ENCODE data around the gene TBX18.

Gene TBX18

GRCh38 chr6:84770521-84770920 lies 6.1 kb upstream of the TBX18 start:
- no peak for TF ChIP-seq FOXM1 (IDR thresholded peaks at IDR 0.05; ENCODE audit: borderline replicate concordance, low read depth)
- TF ChIP-seq USF1 (IDR thresholded peaks at IDR 0.05), result no peak
- TF ChIP-seq CREB1 (IDR thresholded peaks at IDR 0.05; ENCODE audit: low read depth), result no peak
- TF ChIP-seq MAX (IDR thresholded peaks at IDR 0.05), result no peak
- no peak for TF ChIP-seq EP300 (IDR thresholded peaks at IDR 0.05; ENCODE audit: borderline replicate concordance)
- TF ChIP-seq REST (IDR thresholded peaks at IDR 0.05; ENCODE audit: low read depth), result no peak
- TF ChIP-seq CEBPB (IDR thresholded peaks at IDR 0.05), result no peak
- TF ChIP-seq EGR1 (IDR thresholded peaks at IDR 0.05), result no peak
- TF ChIP-seq TCF12 (IDR thresholded peaks at IDR 0.05; ENCODE audit: low read depth), result no peak
- TF ChIP-seq NFIC (IDR thresholded peaks at IDR 0.05), result no peak
- no peak for TF ChIP-seq TEAD4 (IDR thresholded peaks at IDR 0.05)
- no peak for TF ChIP-seq YY1 (IDR thresholded peaks at IDR 0.05; ENCODE audit: low read depth)
- no peak for TF ChIP-seq RAD21 (IDR thresholded peaks at IDR 0.05; ENCODE audit: low read depth)
- TF ChIP-seq ZBTB7A (IDR thresholded peaks at IDR 0.05; ENCODE audit: low read depth), result no peak
- no peak for TF ChIP-seq TAF1 (IDR thresholded peaks at IDR 0.05; ENCODE audit: low read depth)

- no peak for TF ChIP-seq REST (IDR thresholded peaks at IDR 0.05; ENCODE audit: low read depth)
- no peak for TF ChIP-seq EGR1 (IDR thresholded peaks at IDR 0.05)
- TF ChIP-seq MAX (IDR thresholded peaks at IDR 0.05), result no peak
- TF ChIP-seq TEAD4 (IDR thresholded peaks at IDR 0.05), result no peak
- no peak for TF ChIP-seq TAF1 (IDR thresholded peaks at IDR 0.05; ENCODE audit: low read depth)
- no peak for TF ChIP-seq RAD21 (IDR thresholded peaks at IDR 0.05; ENCODE audit: low read depth)
- TF ChIP-seq ZBTB7A (IDR thresholded peaks at IDR 0.05; ENCODE audit: low read depth), result no peak
These were observed 4.9 kb upstream of the TBX18 start for GRCh38 chr6:84769306-84769705.

- TF ChIP-seq YY1 (IDR thresholded peaks at IDR 0.05; ENCODE audit: low read depth), result no peak
- TF ChIP-seq NFIC (IDR thresholded peaks at IDR 0.05), result no peak
- TF ChIP-seq USF1 (IDR thresholded peaks at IDR 0.05), result no peak
- no peak for TF ChIP-seq RAD21 (IDR thresholded peaks at IDR 0.05; ENCODE audit: low read depth)
- TF ChIP-seq MAX (IDR thresholded peaks at IDR 0.05), result no peak
- no peak for TF ChIP-seq CREB1 (IDR thresholded peaks at IDR 0.05; ENCODE audit: low read depth)
- TF ChIP-seq CEBPB (IDR thresholded peaks at IDR 0.05), result no peak
- TF ChIP-seq ZBTB7A (IDR thresholded peaks at IDR 0.05; ENCODE audit: low read depth), result no peak
- TF ChIP-seq EP300 (IDR thresholded peaks at IDR 0.05; ENCODE audit: borderline replicate concordance), result no peak
- no peak for TF ChIP-seq TCF12 (IDR thresholded peaks at IDR 0.05; ENCODE audit: low read depth)
- no peak for TF ChIP-seq REST (IDR thresholded peaks at IDR 0.05; ENCODE audit: low read depth)
- no peak for TF ChIP-seq EGR1 (IDR thresholded peaks at IDR 0.05)
- TF ChIP-seq TAF1 (IDR thresholded peaks at IDR 0.05; ENCODE audit: low read depth), result no peak
- TF ChIP-seq FOXM1 (IDR thresholded peaks at IDR 0.05; ENCODE audit: borderline replicate concordance, low read depth), result no peak
- TF ChIP-seq TEAD4 (IDR thresholded peaks at IDR 0.05), result no peak
These were observed 4.2 kb upstream of the TBX18 start for GRCh38 chr6:84768442-84769174.
